Measurements from ENCODE around the gene PARM1. TPM values are rescaled to one million over a fixed set of nuclear protein-coding genes. Genes with fewer than 3 reads are reported as not detected.

Gene PARM1
- polyA plus RNA-seq, 3 donors, result 0.06 to 0.54 (median 0.27) TPM

- H3K9me3 Mint-ChIP-seq, result peaks cover 0 to 2% (median 0%) of the 10 kb centered on the region in 7 donors
- no peaks in the 10 kb centered on the region for H4K20me1 ChIP-seq (ENCODE audit: insufficient read depth, low read length)
- intact Hi-C loops (cut with micrococcal nuclease), result no loop called here
Observed at GRCh38 chr4:75058486-75058885, 125.6 kb downstream of the PARM1 start.

GRCh38 chr4:75063433-75063832, 130.5 kb downstream of the PARM1 start:
- Mint-ChIP-seq H3K4me1 (no peaks in the 10 kb centered on the region), H3K9me3 (peaks cover 0 to 6% (median 3%) of the 10 kb centered on the region in 7 donors), H3K4me3 (no peak overlapping the region), H3K27ac (no peak overlapping the region), H3K36me3 (no peaks in the 10 kb centered on the region), H3K27me3 (ENCODE audit: low read depth in 3 of 3) (peaks cover 2 to 4% (median 2%) of the 10 kb centered on the region in 3 donors)
- no peaks in the 10 kb centered on the region for H3K79me2 ChIP-seq (ENCODE audit: insufficient read depth, low read length)
- no peaks in the 10 kb centered on the region for H4K20me1 ChIP-seq (ENCODE audit: insufficient read depth, low read length)
- no peaks in the 10 kb centered on the region for H3K9me3 ChIP-seq (replicated peaks in 1 of 2; ENCODE audit: control insufficient read depth in 1 of 2, insufficient read depth in 1 of 2, low read length in 2 of 2)
- no peaks in the 10 kb centered on the region for H3K27me3 ChIP-seq (ENCODE audit: control insufficient read depth in 2 of 2, insufficient read depth in 2 of 2, low read length in 2 of 2)
- intact Hi-C loops (cut with micrococcal nuclease), result no loop called here
- 95% methylated on average over 2 of the region's 3 CpGs for WGBS (ENCODE audit: insufficient coverage)
- no peak overlapping the region for H3K4me3 ChIP-seq (replicated peaks in 1 of 3; ENCODE audit: low read depth in 2 of 3, low read length in 3 of 3)
- no peaks in the 10 kb centered on the region for H3K36me3 ChIP-seq (replicated peaks in 1 of 2; ENCODE audit: control insufficient read depth in 1 of 2, insufficient read depth in 2 of 2, low read length in 2 of 2)
- no peak overlapping the region for H2AFZ ChIP-seq (ENCODE audit: insufficient read depth, low read depth, low read length, poor library complexity, severe bottlenecking)
- DNase-seq, result no peak
- H3K9ac ChIP-seq (ENCODE audit: insufficient read depth, low read length, poor library complexity, severe bottlenecking), result no peak overlapping the region
- TF ChIP-seq, protein P1, sequence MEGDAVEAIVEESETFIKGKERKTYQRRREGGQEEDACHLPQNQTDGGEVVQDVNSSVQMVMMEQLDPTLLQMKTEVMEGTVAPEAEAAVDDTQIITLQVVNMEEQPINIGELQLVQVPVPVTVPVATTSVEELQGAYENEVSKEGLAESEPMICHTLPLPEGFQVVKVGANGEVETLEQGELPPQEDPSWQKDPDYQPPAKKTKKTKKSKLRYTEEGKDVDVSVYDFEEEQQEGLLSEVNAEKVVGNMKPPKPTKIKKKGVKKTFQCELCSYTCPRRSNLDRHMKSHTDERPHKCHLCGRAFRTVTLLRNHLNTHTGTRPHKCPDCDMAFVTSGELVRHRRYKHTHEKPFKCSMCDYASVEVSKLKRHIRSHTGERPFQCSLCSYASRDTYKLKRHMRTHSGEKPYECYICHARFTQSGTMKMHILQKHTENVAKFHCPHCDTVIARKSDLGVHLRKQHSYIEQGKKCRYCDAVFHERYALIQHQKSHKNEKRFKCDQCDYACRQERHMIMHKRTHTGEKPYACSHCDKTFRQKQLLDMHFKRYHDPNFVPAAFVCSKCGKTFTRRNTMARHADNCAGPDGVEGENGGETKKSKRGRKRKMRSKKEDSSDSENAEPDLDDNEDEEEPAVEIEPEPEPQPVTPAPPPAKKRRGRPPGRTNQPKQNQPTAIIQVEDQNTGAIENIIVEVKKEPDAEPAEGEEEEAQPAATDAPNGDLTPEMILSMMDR (IDR thresholded peaks at IDR 0.05), result no peak
- no peak overlapping the region for H3K4me2 ChIP-seq (replicated peaks; ENCODE audit: extremely low read depth, low read length, poor library complexity, severe bottlenecking)
- no peak overlapping the region for H3K27ac ChIP-seq (ENCODE audit: low read depth in 1 of 2, low read length in 2 of 2)
- no peaks in the 10 kb centered on the region for H3K4me1 ChIP-seq (ENCODE audit: control insufficient read depth in 1 of 2, insufficient read depth in 2 of 2, low read length in 2 of 2)

More at GRCh38 chr4:75058486-75058885, 125.6 kb downstream of the PARM1 start:
- no peaks in the 10 kb centered on the region for H3K36me3 Mint-ChIP-seq
- no peak overlapping the region for H3K4me2 ChIP-seq (replicated peaks; ENCODE audit: extremely low read depth, low read length, poor library complexity, severe bottlenecking)
- no peak for DNase-seq
- no peak overlapping the region for H2AFZ ChIP-seq (ENCODE audit: insufficient read depth, low read depth, low read length, poor library complexity, severe bottlenecking)
- no peak overlapping the region for H3K27ac Mint-ChIP-seq
- no peaks in the 10 kb centered on the region for H3K9me3 ChIP-seq (replicated peaks in 1 of 2; ENCODE audit: control insufficient read depth in 1 of 2, insufficient read depth in 1 of 2, low read length in 2 of 2)
- no peak overlapping the region for H3K9ac ChIP-seq (ENCODE audit: insufficient read depth, low read length, poor library complexity, severe bottlenecking)
- no peaks in the 10 kb centered on the region for H3K27me3 ChIP-seq (ENCODE audit: control insufficient read depth in 2 of 2, insufficient read depth in 2 of 2, low read length in 2 of 2)
- H3K27me3 Mint-ChIP-seq (ENCODE audit: low read depth in 3 of 3), result peaks cover 2 to 6% (median 3%) of the 10 kb centered on the region in 3 donors
- no peaks in the 10 kb centered on the region for H3K4me1 Mint-ChIP-seq
- H3K4me3 ChIP-seq (replicated peaks in 1 of 3; ENCODE audit: low read depth in 2 of 3, low read length in 3 of 3), result no peak overlapping the region
- no peak overlapping the region for H3K27ac ChIP-seq (ENCODE audit: low read depth in 1 of 2, low read length in 2 of 2)
- no peaks in the 10 kb centered on the region for H3K36me3 ChIP-seq (replicated peaks in 1 of 2; ENCODE audit: control insufficient read depth in 1 of 2, insufficient read depth in 2 of 2, low read length in 2 of 2)
- 92% methylated on average over 10 of the region's 10 CpGs for WGBS (ENCODE audit: insufficient coverage)
- no peak overlapping the region for H3K4me3 Mint-ChIP-seq
- TF ChIP-seq, protein P1 (IDR thresholded peaks at IDR 0.05), result no peak
- H3K4me1 ChIP-seq (ENCODE audit: control insufficient read depth in 1 of 2, insufficient read depth in 2 of 2, low read length in 2 of 2), result no peaks in the 10 kb centered on the region
- H3K79me2 ChIP-seq (ENCODE audit: insufficient read depth, low read length), result no peaks in the 10 kb centered on the region
